CD14-positive monocyte (primary cell): ENCODE measurements around the gene RMDN3. TPM values are rescaled to one million over a fixed set of nuclear protein-coding genes. Genes with fewer than 3 reads are reported as not detected.

Experiments
- DNase-seq, 3 donors: peaks; one replicate each; pipeline ENCODE4 v3.0.0-alpha.2; 2011 to 2022
- H2AFZ ChIP-seq: 2 replicates; pipeline ENCODE4 v1.6.0; 2012; ENCODE audit warnings: mild to moderate bottlenecking, low read depth, low read length, inconsistent platforms; ENCODE audit not compliant: insufficient read depth, poor library complexity, severe bottlenecking
- H3K27ac ChIP-seq, 2 donors: 1 replicate in 1 of 2; 2 replicates in 1 of 2; pipeline ENCODE4 v1.5.1; 2012 to 2013; ENCODE audit warnings: low read length in 2 of 2, control low read depth in 1 of 2, inconsistent platforms in 1 of 2, low read depth in 1 of 2, mild to moderate bottlenecking in 1 of 2
- H3K27me3 ChIP-seq, 2 donors: one replicate each; pipeline versions ENCODE4 v1.6.0 to v1.6.1; 2011 to 2013; ENCODE audit warnings: low read length in 2 of 2; ENCODE audit not compliant: control insufficient read depth in 2 of 2, insufficient read depth in 2 of 2
- H3K36me3 ChIP-seq, 2 donors: replicated peaks in 1 of 2; 1 replicate in 1 of 2; 2 replicates in 1 of 2; pipeline versions ENCODE4 v1.5.1 to v1.6.1; 2012 to 2013; ENCODE audit warnings: low read length in 2 of 2, control low read depth in 1 of 2, inconsistent platforms in 1 of 2, mild to moderate bottlenecking in 1 of 2; ENCODE audit not compliant: insufficient read depth in 2 of 2, control insufficient read depth in 1 of 2
- H3K4me1 ChIP-seq, 2 donors: 1 replicate in 1 of 2; 2 replicates in 1 of 2; pipeline versions ENCODE4 v1.5.1 to v1.6.1; 2012 to 2013; ENCODE audit warnings: low read length in 2 of 2, control low read depth in 1 of 2, inconsistent platforms in 1 of 2, mild to moderate bottlenecking in 1 of 2, moderate library complexity in 1 of 2; ENCODE audit not compliant: insufficient read depth in 2 of 2, control insufficient read depth in 1 of 2
- H3K4me2 ChIP-seq: replicated peaks from 2 replicates; pipeline ENCODE3; 2012; ENCODE audit warnings: low read length, moderate library complexity, mild to moderate bottlenecking; ENCODE audit not compliant: poor library complexity, severe bottlenecking; ENCODE audit errors: extremely low read depth
- H3K4me3 ChIP-seq, 3 experiments: fragments of 200-600 bp in 1 of 3; sonication (generic) in 1 of 3; replicated peaks in 1 of 3; 1 replicate in 2 of 3; 2 replicates in 1 of 3; pipeline ENCODE4 v1.5.1; 2011 to 2013; ENCODE audit warnings: low read length in 3 of 3, mild to moderate bottlenecking in 3 of 3, control low read depth in 2 of 3, low read depth in 2 of 3, inconsistent platforms in 1 of 3, moderate library complexity in 1 of 3
- H3K79me2 ChIP-seq: 2 replicates; pipeline ENCODE4 v1.6.0; 2012; ENCODE audit warnings: mild to moderate bottlenecking, control low read depth, inconsistent platforms, low read length, moderate library complexity; ENCODE audit not compliant: insufficient read depth
- H3K9ac ChIP-seq: 2 replicates; pipeline ENCODE4 v1.6.0; 2017; ENCODE audit warnings: low read length, mild to moderate bottlenecking; ENCODE audit not compliant: insufficient read depth, poor library complexity, severe bottlenecking
- H3K9me3 ChIP-seq, 2 donors: replicated peaks in 1 of 2; 1 replicate in 1 of 2; 2 replicates in 1 of 2; pipeline versions ENCODE4 v1.5.1 to v1.6.1; 2012 to 2013; ENCODE audit warnings: low read length in 2 of 2, control low read depth in 1 of 2; ENCODE audit not compliant: control insufficient read depth in 1 of 2, insufficient read depth in 1 of 2
- H4K20me1 ChIP-seq: 2 replicates; pipeline ENCODE4 v1.6.0; 2012; ENCODE audit warnings: mild to moderate bottlenecking, low read length, control low read depth, moderate library complexity; ENCODE audit not compliant: insufficient read depth
- H3K27ac Mint-ChIP-seq, 7 donors: one replicate each; pipeline ENCODE4 v1.8.0; 2020; ENCODE audit warnings: mild to moderate bottlenecking in 7 of 7, mixed read lengths in 7 of 7, moderate library complexity in 6 of 7, inconsistent platforms in 2 of 7
- H3K27me3 Mint-ChIP-seq, 3 donors: one replicate each; pipeline ENCODE4 v1.8.0; 2021 to 2022; ENCODE audit warnings: low read depth in 3 of 3, mild to moderate bottlenecking in 3 of 3, mixed read lengths in 3 of 3, moderate library complexity in 3 of 3, inconsistent platforms in 1 of 3
- H3K36me3 Mint-ChIP-seq, 2 donors: one replicate each; pipeline ENCODE4 v1.8.0; 2020; ENCODE audit warnings: mixed read lengths in 2 of 2, inconsistent platforms in 1 of 2, mild to moderate bottlenecking in 1 of 2
- H3K4me1 Mint-ChIP-seq: one replicate; pipeline ENCODE4 v1.8.0; 2020; ENCODE audit warnings: mild to moderate bottlenecking, mixed read lengths
- H3K4me3 Mint-ChIP-seq, 2 donors: one replicate each; pipeline ENCODE4 v1.8.0; 2020; ENCODE audit warnings: mild to moderate bottlenecking in 2 of 2, mixed read lengths in 2 of 2, moderate library complexity in 1 of 2
- H3K9me3 Mint-ChIP-seq, 7 donors: one replicate each; pipeline ENCODE4 v1.8.0; 2020 to 2022; ENCODE audit warnings: mixed read lengths in 7 of 7, mild to moderate bottlenecking in 6 of 7, moderate library complexity in 6 of 7, inconsistent platforms in 2 of 7
- CTCF ChIP-seq: fragments of 200-600 bp; IDR thresholded peaks from one replicate; pipeline ENCODE4 v1.8.0; 2022; ENCODE audit warnings: antibody characterized with exemption, mild to moderate bottlenecking
- WGBS: methylation state at CpG from one replicate; pipeline ENCODE4 v1.1.5; 2013; ENCODE audit warnings: missing lambda C conversion rate; ENCODE audit not compliant: insufficient coverage; 5-methylcytosine and 5-hydroxymethylcytosine counted together
- intact Hi-C, 2 donors: fragments of 100-400 bp; cut with micrococcal nuclease; formaldehyde crosslinking; loops; one replicate each; pipeline versions ENCODE4 v1.15.0 to v1.15.1; 2023
- polyA plus RNA-seq, 3 donors: library from polyadenylated mRNA; depleted of rRNA in 1 of 3; unstranded in 2 of 3; stranded (reverse) in 1 of 3; fragments of 300-500 nt in 2 of 3; fragments of >200 nt in 1 of 3; fragmentation: Illumina TruSeq in 2 of 3; gene quantifications; 1 replicate in 2 of 3; 2 replicates in 1 of 3; pipeline ENCODE4 v1.2.3, GENCODE V29; 2012 to 2021

Gene RMDN3
- polyA plus RNA-seq, 3 donors: 9.8 to 13.5 (median 13.2) TPM

GRCh38 chr15:40769274-40770146, 14.5 kb upstream of the RMDN3 start, which contains the start of gene C15orf62:
Gene C15orf62, plus strand, starts transcription at chr15:40769980. Its CDS starts 516 bp downstream, at chr15:40770496.
- no peak for TF ChIP-seq CTCF
- H4K20me1 ChIP-seq: no peaks in the 10 kb centered on the region
- Mint-ChIP-seq H3K27ac (peak within 1 kb of the TSS; percentile 60 to 92 (median 80)), H3K27me3 (peaks cover 0 to 3% (median 2%) of the 10 kb centered on the region in 3 donors), H3K4me1 (peaks cover 38% of the 10 kb centered on the region), H3K9me3 (no peaks in the 10 kb centered on the region), H3K36me3 (peaks cover 39 to 62% of the 10 kb centered on the region in 2 donors), H3K4me3 (peak within 1 kb of the TSS; percentile 61 to 75)
- peak within 1 kb of the TSS; percentile 78 for H3K4me2 ChIP-seq
- H3K36me3 ChIP-seq: peaks cover 34 to 58% of the 10 kb centered on the region in 2 donors
- H3K9me3 ChIP-seq: no peaks in the 10 kb centered on the region
- H2AFZ ChIP-seq: peak within 1 kb of the TSS; percentile 70
- no peaks in the 10 kb centered on the region for H3K27me3 ChIP-seq
- WGBS: 7% methylated on average over 25 of the region's 28 CpGs
- H3K79me2 ChIP-seq: no peaks in the 10 kb centered on the region
- peak within 1 kb of the TSS; percentile 2 to 65 (median 4) for H3K4me3 ChIP-seq
- peaks cover 34 to 39% of the 10 kb centered on the region in 2 donors for H3K4me1 ChIP-seq
- H3K27ac ChIP-seq: peak within 1 kb of the TSS; percentile 8 to 61
- peak within 1 kb of the TSS; percentile 39 for H3K9ac ChIP-seq
- DNase-seq: peak; percentile 59 to 72 (median 62)
- intact Hi-C loops: loop anchor here in 1 of 2 donors (10.0 kb wide), 1 partner anchor 75 kb away; the partner anchor contains the start of gene RAD51

DNA sequence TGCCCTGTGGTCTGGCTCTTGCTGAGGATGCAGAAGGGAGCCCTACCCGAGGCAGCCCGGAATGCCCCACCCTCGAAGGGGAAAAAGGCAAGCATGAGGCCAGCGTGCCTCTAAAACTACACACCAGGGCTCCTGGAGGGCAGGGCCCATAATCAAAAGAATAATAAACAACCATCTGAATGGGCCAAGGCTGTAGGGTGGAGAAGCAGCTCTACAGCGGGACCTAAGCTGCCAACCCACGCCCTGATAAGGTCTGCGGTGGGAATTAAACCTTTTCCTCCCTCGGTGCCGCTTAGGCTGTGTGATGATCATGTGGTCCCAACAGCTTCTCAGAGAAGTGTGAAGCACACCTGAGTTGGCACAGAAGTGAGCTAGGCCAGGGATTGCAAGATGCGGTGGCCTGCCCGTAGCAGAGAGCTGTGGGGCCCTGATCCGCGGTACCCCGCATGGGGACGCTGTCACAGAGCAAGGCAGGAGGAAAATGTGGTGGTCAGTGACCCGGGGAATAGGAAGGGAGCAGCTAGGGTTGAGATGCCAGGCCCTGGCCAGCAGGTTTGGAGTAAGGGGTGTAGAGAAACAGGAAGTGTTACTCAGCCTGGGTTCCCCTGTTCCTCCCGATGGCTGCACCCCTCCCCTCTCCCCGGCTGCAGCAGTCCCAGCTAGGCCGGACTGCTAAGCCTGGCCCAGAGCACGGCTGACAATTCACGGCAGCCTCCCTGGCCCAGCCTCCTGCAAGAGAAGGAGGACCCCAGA, 13.6 kb upstream of the RMDN3 start:
- Histone ChIP-seq H2AFZ (peak overlapping the region; percentile 70), H3K27ac (peak overlapping the region in 1 of 2 donors; percentile 61)
- no peak for TF ChIP-seq CTCF

More for the DNA sequence above, 13.6 kb upstream of the RMDN3 start:
- no peaks in the 10 kb centered on the region for H4K20me1 ChIP-seq
- H3K9ac ChIP-seq: peak overlapping the region; percentile 39
- H3K27me3 ChIP-seq: no peaks in the 10 kb centered on the region
- H3K79me2 ChIP-seq: no peaks in the 10 kb centered on the region
- DNase-seq: peak; percentile 57 to 73 (median 66)
- H3K9me3 ChIP-seq: no peaks in the 10 kb centered on the region
- peaks cover 0 to 3% (median 2%) of the 10 kb centered on the region in 3 donors for H3K27me3 Mint-ChIP-seq
- H3K4me1 Mint-ChIP-seq: peaks cover 41% of the 10 kb centered on the region
- intact Hi-C loops: loop anchor here in 1 of 2 donors (10.0 kb wide), 1 partner anchor 74 kb away; the partner anchor contains the start of gene RAD51
- peak overlapping the region; percentile 78 for H3K4me2 ChIP-seq
- peak overlapping the region in 5 of 7 donors; percentile 31 to 86 (median 71) for H3K27ac Mint-ChIP-seq
- H3K4me1 ChIP-seq: peaks cover 40 to 47% of the 10 kb centered on the region in 2 donors
- no peaks in the 10 kb centered on the region for H3K9me3 Mint-ChIP-seq
- 46% methylated on average over 18 of the region's 21 CpGs for WGBS
- peaks cover 26 to 50% of the 10 kb centered on the region in 2 donors for H3K36me3 ChIP-seq
- H3K36me3 Mint-ChIP-seq: peaks cover 35 to 54% of the 10 kb centered on the region in 2 donors
- H3K4me3 Mint-ChIP-seq: peak overlapping the region; percentile 61 to 75
- H3K4me3 ChIP-seq: peak overlapping the region; percentile 2 to 65 (median 4)
